Upper lobe of right lung (tissue), 1 donor: Measurements from ENCODE around the gene GRAMD1C. TPM values are rescaled to one million over a fixed set of nuclear protein-coding genes. Genes with fewer than 3 reads are reported as not detected.

ENCODE experiments used
- ATAC-seq: fragments of 200-7000 bp; cut with Tn5 transposase; one replicate; pipeline ENCODE4 v1.9.1; 2020; ENCODE audit warnings: mild to moderate bottlenecking, moderate library complexity
- DNase-seq: peaks from one replicate; pipeline ENCODE4 v3.0.0-alpha.2; 2020
- H3K27ac ChIP-seq: fragments of 200-600 bp; one replicate; pipeline ENCODE4 v1.8.0; 2022
- H3K27me3 ChIP-seq: fragments of 200-600 bp; one replicate; pipeline ENCODE4 v1.8.0; 2022; ENCODE audit warnings: mild to moderate bottlenecking
- H3K36me3 ChIP-seq: fragments of 200-600 bp; one replicate; pipeline ENCODE4 v1.8.0; 2022
- H3K4me1 ChIP-seq: fragments of 200-600 bp; one replicate; pipeline ENCODE4 v1.8.0; 2022
- H3K4me3 ChIP-seq: fragments of 200-600 bp; one replicate; pipeline ENCODE4 v1.8.0; 2022; ENCODE audit warnings: mild to moderate bottlenecking
- H3K9me3 ChIP-seq: fragments of 200-600 bp; one replicate; pipeline ENCODE4 v1.8.0; 2022
- intact Hi-C: fragments of 100-400 bp; cut with DNase I; formaldehyde crosslinking; loops from one replicate; pipeline ENCODE4 v1.11.0; 2022
- total RNA-seq: library from RNA; stranded (reverse); fragmentation: NEBNext Ultra II Directional; extraction: Animal tissue kit (Norgen Biotek cat#: 25700); gene quantifications from one replicate; pipeline ENCODE4 v1.2.1, GENCODE V29; 2021
- TF ChIP-seq, protein P1 (sequence below): fragments of 200-600 bp; IDR thresholded peaks from one replicate; pipeline ENCODE4 v1.8.0; 2022; ENCODE audit warnings: antibody characterized with exemption
- donor health status: DM: no; HTN: yes; CAD: no; lungs with severe emphysema.

The GRAMD1C gene
- total RNA-seq, 1 donor from 2014 or later, result 6.4 TPM

- ATAC-seq, result no peak
- no peaks in the 10 kb centered on the region for H3K36me3 ChIP-seq
- no peak for DNase-seq
- intact Hi-C loops, result no loop called here
- TF ChIP-seq, protein P1, sequence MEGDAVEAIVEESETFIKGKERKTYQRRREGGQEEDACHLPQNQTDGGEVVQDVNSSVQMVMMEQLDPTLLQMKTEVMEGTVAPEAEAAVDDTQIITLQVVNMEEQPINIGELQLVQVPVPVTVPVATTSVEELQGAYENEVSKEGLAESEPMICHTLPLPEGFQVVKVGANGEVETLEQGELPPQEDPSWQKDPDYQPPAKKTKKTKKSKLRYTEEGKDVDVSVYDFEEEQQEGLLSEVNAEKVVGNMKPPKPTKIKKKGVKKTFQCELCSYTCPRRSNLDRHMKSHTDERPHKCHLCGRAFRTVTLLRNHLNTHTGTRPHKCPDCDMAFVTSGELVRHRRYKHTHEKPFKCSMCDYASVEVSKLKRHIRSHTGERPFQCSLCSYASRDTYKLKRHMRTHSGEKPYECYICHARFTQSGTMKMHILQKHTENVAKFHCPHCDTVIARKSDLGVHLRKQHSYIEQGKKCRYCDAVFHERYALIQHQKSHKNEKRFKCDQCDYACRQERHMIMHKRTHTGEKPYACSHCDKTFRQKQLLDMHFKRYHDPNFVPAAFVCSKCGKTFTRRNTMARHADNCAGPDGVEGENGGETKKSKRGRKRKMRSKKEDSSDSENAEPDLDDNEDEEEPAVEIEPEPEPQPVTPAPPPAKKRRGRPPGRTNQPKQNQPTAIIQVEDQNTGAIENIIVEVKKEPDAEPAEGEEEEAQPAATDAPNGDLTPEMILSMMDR, result no peak
- H3K4me3 ChIP-seq, result no peak overlapping the region
- no peaks in the 10 kb centered on the region for H3K4me1 ChIP-seq
- no peaks in the 10 kb centered on the region for H3K9me3 ChIP-seq
- H3K27me3 ChIP-seq, result no peaks in the 10 kb centered on the region
- no peak overlapping the region for H3K27ac ChIP-seq
These were observed 28.9 kb downstream of the GRAMD1C start for GRCh38 chr3:113867506-113867905.

GRCh38 chr3:113873293-113873692, 34.7 kb downstream of the GRAMD1C start:
- no peaks in the 10 kb centered on the region for H3K9me3 ChIP-seq
- ATAC-seq (no peak), DNase-seq (no peak)
- H3K27me3 ChIP-seq, result no peaks in the 10 kb centered on the region
- H3K4me1 ChIP-seq, result no peaks in the 10 kb centered on the region
- H3K36me3 ChIP-seq, result no peaks in the 10 kb centered on the region
- TF ChIP-seq, protein P1, result no peak
- no peak overlapping the region for H3K4me3 ChIP-seq
- intact Hi-C loops, result no loop called here
- H3K27ac ChIP-seq, result no peak overlapping the region

GRCh38 chr3:113873814-113874526, 35.4 kb downstream of the GRAMD1C start:
- intact Hi-C loops, result no loop called here
- TF ChIP-seq, protein P1, result no peak
- no peak for DNase-seq
- H3K9me3 ChIP-seq, result no peaks in the 10 kb centered on the region
- no peak for ATAC-seq
- no peaks in the 10 kb centered on the region for H3K36me3 ChIP-seq
- H3K4me1 ChIP-seq, result no peaks in the 10 kb centered on the region
- H3K27me3 ChIP-seq, result no peaks in the 10 kb centered on the region
- H3K4me3 ChIP-seq, result no peak overlapping the region
- H3K27ac ChIP-seq, result no peak overlapping the region

GRCh38 chr3:113878403-113878802, 39.8 kb downstream of the GRAMD1C start:
- no peaks in the 10 kb centered on the region for H3K9me3 ChIP-seq
- TF ChIP-seq, protein P1, result no peak
- no peaks in the 10 kb centered on the region for H3K36me3 ChIP-seq
- intact Hi-C loops, result no loop called here
- no peak overlapping the region for H3K4me3 ChIP-seq
- no peak overlapping the region for H3K27ac ChIP-seq
- DNase-seq (no peak), ATAC-seq (no peak)
- no peaks in the 10 kb centered on the region for H3K4me1 ChIP-seq
- H3K27me3 ChIP-seq, result no peaks in the 10 kb centered on the region

GRCh38 chr3:113885050-113885449, 46.5 kb downstream of the GRAMD1C start:
- intact Hi-C loops, result no loop called here
- Histone ChIP-seq H3K27ac (no peak overlapping the region), H3K36me3 (no peaks in the 10 kb centered on the region), H3K9me3 (no peaks in the 10 kb centered on the region), H3K4me1 (no peaks in the 10 kb centered on the region), H3K27me3 (no peaks in the 10 kb centered on the region), H3K4me3 (no peak overlapping the region)
- TF ChIP-seq, protein P1, result no peak
- ATAC-seq (no peak), DNase-seq (no peak)
